ENCODE measurements around the gene LCP1.
"Not testable (repeated sequence)": the region's sequence is repeated elsewhere in the genome, so short reads cannot be mapped to it uniquely, and the experiment has no call there.

Gene LCP1
- total RNA-seq, result 1,149 to 1,774 reads per million in 2 experiments

- DNase-seq (ENCODE audit: low read depth), result peak; percentile 74
Observed at GRCh38 chr13:46181840-46182490, at the start of gene LCP1. LCP1 (minus strand) TSS chr13:46182177; CDS start chr13:46159662, 22,515 bp downstream.

GRCh38 chr13:46229251-46229650, 47.3 kb upstream of the LCP1 start:
- DNase-seq (ENCODE audit: low read depth), result no peak

- DNase-seq (ENCODE audit: low read depth), result not testable (repeated sequence)
Observed at GRCh38 chr13:46220234-46220633, 38.3 kb upstream of the LCP1 start.

GRCh38 chr13:46214741-46215140, 32.8 kb upstream of the LCP1 start:
- not testable (repeated sequence) for DNase-seq (ENCODE audit: low read depth)

GRCh38 chr13:46213242-46213641, 31.3 kb upstream of the LCP1 start:
- no peak for DNase-seq (ENCODE audit: low read depth)

- peak; percentile 72 for DNase-seq (ENCODE audit: low read depth)
Observed at GRCh38 chr13:46211483-46212351, 29.7 kb upstream of the LCP1 start, which contains the start of gene LRRC63. LRRC63 (plus strand) TSS chr13:46211928; CDS start chr13:46213035, 1,107 bp downstream.

- DNase-seq (ENCODE audit: low read depth), result peak; percentile 45
Observed at GRCh38 chr13:46211116-46211482, 29.1 kb upstream of the LCP1 start.

GRCh38 chr13:46210362-46211083, 28.5 kb upstream of the LCP1 start:
- no peak for DNase-seq (ENCODE audit: low read depth)

- DNase-seq (ENCODE audit: low read depth), result no peak
Observed at GRCh38 chr13:46207828-46208227, 25.9 kb upstream of the LCP1 start.

GRCh38 chr13:46206143-46206542, 24.2 kb upstream of the LCP1 start:
- DNase-seq (ENCODE audit: low read depth), result no peak

GRCh38 chr13:46202966-46203365, 21.0 kb upstream of the LCP1 start:
- no peak for DNase-seq (ENCODE audit: low read depth)

- no peak for DNase-seq (ENCODE audit: low read depth)
Observed at GRCh38 chr13:46202188-46202795, 20.3 kb upstream of the LCP1 start.

- DNase-seq (ENCODE audit: low read depth), result no peak
Observed at GRCh38 chr13:46198696-46199193, 16.8 kb upstream of the LCP1 start.

- DNase-seq (ENCODE audit: low read depth), result no peak
Observed at GRCh38 chr13:46197299-46198048, 15.5 kb upstream of the LCP1 start.

- DNase-seq (ENCODE audit: low read depth), result no peak
Observed at GRCh38 chr13:46195016-46195415, 13.0 kb upstream of the LCP1 start.

GRCh38 chr13:46192412-46192811, 10.4 kb upstream of the LCP1 start:
- no peak for DNase-seq (ENCODE audit: low read depth)

GRCh38 chr13:46185634-46186033, 3.7 kb upstream of the LCP1 start:
- DNase-seq (ENCODE audit: low read depth), result no peak

GRCh38 chr13:46184277-46184699, 2.3 kb upstream of the LCP1 start:
- DNase-seq (ENCODE audit: low read depth), result peak; percentile 58

- no peak for DNase-seq (ENCODE audit: low read depth)
Observed at GRCh38 chr13:46183018-46183946, 1.3 kb upstream of the LCP1 start.

- no peak for DNase-seq (ENCODE audit: low read depth)
Observed at GRCh38 chr13:46182491-46182877, 507 bp upstream of the LCP1 start.
